Measurements from ENCODE around the gene IMP3.
"Not testable (repeated sequence)": the region's sequence is repeated elsewhere in the genome, so short reads cannot be mapped to it uniquely, and the experiment has no call there.

The IMP3 gene, protein sequence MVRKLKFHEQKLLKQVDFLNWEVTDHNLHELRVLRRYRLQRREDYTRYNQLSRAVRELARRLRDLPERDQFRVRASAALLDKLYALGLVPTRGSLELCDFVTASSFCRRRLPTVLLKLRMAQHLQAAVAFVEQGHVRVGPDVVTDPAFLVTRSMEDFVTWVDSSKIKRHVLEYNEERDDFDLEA

DNA sequence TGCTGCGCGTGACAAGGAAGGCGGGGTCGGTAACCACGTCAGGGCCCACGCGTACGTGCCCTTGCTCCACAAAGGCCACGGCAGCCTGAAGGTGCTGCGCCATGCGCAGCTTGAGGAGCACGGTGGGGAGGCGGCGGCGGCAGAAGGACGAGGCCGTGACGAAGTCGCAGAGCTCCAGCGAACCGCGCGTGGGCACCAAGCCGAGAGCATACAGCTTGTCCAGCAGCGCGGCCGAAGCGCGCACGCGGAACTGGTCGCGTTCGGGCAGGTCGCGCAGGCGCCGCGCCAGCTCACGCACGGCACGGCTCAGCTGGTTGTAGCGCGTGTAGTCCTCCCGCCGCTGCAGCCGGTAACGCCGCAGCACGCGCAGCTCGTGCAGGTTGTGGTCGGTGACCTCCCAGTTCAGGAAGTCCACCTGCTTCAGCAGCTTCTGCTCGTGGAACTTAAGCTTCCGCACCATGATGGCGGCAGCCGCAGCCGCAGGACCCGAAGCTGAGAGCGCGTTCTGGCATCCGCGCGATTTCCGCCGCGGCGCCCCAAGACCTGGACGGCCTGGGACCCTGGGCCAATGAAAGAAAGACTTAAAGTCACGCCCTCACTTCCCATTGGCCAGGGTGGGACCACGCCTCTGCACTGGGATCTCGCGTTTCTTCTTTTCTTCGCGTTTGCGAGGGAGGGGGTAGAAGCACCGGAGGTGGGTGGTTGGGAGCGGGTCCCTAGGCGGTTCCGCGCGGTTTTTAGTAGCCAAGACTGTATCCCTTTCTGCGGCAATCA, at the start of gene IMP3:
Gene IMP3, minus strand, starts transcription at position 516 of the 774 bp plus-strand sequence. Its CDS starts 56 bp downstream, at position 460.
- DNase-seq = peak; percentile 89

DNA sequence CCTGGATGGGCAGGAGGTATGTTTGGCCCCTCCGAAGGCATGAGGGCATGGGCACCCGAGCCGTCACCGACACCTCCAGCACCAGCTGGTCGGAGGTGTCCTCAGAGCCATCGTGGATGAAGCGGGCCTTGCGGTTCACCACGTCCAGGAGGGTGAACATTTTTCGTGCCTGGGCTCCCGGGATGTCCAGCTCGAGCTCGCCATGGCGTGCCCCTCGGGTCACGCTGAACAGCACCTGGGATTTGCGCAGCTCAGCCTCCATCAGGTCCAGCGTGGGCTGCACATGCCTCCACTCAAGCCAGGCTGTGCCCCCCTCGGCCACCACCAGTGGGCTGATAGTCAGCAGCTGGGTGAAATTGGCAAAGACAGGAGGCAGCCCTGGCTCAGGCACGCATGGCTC, 49.4 kb upstream of the IMP3 start:
- DNase-seq = not testable (repeated sequence)

DNA sequence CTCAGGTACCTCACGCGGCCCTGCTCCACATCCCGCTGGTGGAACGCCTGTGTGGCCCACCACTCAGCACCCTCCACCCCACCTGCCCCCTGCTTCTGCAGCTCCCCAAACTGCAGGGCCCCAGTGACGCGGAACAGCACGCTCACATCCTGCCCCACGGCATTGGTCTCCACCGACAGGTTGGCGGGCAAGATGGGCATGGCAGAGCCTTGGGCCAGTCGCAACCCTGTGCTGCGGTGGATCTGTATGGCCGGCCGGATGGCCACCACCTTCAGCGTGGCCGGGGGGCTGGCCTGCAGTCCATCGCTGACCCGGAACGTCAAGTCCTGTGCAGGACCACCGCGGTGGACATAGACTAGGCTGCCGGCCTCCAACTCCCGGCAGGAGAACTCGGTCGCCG, 48.8 kb upstream of the IMP3 start:
- DNase-seq = no peak

DNA sequence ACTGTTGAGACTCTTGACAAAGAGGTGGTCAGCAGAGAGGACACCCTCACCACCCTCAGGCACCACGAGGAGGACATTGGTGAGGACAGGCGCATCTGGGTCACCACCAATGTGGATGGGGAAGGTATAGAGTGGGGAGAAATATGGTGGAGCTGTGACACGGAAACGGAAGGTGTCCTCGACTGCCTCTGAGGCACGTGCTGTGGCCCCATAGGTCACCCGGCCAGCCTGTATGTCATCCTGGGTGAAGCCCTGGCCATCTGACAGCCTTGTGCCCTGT, 48.2 kb upstream of the IMP3 start:
- no peak for DNase-seq

DNA sequence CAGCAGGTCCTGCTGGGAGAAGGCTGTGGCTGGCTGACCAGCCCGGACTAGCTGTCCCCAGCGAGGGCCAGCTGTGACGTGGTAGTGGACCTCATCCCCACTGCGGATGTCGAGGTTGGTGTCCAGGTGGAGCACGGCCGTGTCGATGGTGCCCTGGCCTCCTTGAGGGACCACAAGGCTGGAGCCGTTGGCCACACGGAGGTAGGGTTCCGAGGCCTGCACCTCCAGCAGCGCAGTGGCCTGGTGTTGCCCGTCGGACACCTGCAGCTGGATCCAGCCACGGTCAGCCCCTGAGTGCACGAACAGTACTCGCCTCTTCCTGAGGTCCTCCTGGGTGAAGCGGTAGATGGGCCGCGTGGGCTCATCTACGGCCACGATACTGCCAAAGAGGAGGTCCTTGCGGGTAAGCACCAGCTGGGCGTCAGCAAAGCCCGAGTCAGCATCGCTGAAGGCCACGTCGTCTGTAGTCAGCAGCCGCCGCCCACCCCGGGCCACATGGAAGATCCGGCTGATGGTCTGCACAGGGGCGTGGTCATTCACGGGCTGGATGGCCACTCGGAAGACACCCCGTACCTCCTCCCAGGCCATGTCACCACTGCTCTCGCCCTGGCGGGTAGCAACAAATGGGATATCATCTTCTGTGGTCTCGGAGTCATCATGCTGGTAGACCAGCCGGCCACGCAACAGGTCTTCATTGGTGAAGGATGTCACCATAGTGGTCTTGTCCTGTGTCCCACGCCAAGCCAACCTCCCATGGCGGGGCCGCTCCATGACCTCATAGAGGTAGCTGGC, 47.7 kb upstream of the IMP3 start:
- no peak for DNase-seq

DNA sequence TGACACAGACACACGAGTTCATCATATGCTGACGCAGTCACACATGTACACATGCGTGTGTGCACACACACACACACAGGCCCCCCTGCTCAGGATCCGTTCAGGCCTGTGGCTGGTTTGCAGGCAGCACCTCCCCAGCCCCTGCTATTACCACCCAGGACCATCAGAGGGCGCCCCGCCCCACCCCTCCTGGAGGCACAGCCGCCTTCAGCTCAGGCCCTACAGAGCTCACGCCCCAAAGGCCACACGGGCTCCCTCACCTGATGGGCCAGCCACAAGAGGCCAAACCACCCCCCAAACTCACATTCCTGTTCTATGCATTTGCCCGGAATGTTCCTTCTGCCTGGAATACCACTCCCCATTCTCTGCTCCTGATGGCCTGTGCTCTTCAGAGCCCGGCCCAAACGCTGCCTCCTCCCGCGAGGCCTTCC, 46.2 kb upstream of the IMP3 start:
- not testable (repeated sequence) for DNase-seq

DNA sequence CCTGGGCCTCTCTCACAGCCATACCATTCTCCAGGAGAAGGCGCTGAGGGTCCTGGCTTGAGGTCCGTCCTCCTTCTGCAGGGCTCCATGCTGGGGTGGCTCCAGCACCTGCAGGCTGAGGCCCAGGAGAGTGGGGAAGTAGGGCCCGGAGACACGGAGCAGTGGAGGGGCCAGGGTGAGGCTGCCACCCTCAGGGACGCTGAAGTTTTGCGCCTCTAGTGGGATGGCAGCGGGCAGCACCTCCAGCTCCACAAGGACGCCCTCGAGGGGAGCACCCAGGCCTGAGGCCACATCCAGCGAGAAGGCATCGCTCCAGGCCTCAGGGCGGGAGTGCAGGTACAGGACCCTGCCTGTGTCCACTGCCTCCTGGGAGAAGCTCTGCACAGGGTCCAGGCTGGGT, 45.2 kb upstream of the IMP3 start:
- no peak for DNase-seq

DNA sequence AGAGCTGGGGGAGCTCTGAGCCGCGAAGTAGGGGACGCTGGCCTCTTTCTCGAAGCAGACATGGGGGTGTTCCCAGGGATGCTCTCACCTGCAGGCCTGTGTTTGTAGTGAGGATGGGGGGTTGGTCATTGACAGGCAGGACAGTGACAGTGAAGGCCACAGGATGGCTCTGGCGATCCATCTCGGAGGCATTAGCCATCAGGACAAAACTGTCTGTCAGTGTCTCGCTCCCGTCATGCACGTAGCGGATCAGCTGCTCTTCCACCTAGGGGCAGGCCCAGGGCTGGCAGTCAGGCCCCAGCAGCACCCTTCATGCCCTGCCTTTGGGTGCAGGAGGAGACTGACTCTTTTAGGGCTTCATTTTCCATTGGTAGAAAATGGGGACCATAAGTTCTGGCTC, 44.6 kb upstream of the IMP3 start:
- DNase-seq = no peak

DNA sequence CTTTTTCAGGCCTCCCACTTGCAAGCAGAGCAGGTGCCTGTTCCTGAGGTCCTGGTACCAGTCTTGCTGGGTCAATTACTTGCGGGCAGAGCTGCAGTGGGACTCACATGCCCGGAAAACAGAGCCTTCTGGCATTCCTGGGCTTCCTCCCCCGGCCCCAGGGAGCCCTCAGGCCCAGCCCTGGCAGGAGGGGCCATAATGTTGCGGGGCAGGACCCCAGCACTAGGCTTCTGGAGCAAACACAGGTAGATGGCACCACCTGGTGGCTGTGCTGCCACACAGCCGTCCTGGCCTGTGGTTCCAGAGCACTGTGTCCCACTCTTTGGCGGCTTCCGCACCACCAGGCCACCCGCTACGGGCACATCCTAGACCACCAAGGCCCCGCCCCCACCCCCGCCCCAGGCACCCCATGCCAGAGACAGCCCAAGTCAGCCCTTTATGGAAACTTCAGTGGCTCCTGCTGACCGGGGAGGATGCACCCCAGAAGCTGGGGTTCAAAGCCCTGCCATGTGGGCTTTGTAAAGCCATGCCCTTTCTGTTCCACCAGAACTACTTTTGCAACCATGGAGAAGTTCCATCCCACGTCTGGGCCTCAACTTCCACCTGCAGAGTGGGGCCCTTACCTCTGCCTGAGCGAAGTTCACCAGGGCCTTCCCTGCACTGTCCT, 43.8 kb upstream of the IMP3 start:
- DNase-seq = not testable (repeated sequence)

DNA sequence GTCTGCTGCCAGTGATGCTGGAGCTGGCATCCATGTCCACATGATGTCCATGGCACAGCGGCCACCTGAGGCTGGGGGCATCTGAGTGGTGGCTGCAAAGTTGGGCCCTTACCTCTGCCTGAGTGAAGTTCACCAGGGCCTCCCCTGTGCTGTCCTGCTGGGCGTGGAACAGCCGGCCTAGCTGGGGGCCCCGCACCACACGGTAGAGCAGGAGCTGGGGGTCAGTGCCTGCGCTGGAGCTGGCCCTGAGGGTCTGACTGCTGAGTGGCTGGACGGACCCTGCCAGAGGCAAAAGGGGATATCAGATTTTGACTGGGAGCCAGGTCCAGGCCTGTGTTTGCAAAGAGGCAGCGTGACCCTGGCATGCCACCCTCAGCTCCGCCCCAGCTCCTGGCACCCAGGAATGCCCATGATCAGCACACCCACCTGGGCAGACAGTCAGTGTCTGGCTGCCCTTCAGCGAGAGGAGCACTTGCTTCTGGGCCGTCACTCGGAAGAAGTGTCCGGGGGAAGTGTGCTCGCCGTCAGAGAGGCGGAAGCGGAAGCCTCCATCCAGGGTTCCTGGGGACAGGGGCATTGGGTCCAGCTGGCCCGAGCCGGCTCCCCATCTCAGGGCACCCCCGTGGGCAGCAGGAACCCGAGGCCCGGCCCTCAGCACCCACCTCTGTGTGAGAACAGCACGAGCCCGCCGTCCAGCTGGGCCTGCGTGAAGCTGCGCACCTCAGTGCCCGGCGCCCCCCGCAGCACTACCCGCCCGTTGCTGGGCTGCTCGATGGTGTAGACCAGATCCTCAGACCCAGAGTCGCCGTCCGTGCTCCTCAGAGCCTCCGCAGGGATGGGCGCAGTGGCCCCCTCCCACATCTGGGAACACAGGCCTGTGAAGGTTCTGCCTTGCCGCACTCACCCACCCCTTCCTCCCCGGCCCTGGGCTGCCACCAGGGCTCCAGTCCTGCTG, 42.4 kb upstream of the IMP3 start:
- no peak for DNase-seq

DNA sequence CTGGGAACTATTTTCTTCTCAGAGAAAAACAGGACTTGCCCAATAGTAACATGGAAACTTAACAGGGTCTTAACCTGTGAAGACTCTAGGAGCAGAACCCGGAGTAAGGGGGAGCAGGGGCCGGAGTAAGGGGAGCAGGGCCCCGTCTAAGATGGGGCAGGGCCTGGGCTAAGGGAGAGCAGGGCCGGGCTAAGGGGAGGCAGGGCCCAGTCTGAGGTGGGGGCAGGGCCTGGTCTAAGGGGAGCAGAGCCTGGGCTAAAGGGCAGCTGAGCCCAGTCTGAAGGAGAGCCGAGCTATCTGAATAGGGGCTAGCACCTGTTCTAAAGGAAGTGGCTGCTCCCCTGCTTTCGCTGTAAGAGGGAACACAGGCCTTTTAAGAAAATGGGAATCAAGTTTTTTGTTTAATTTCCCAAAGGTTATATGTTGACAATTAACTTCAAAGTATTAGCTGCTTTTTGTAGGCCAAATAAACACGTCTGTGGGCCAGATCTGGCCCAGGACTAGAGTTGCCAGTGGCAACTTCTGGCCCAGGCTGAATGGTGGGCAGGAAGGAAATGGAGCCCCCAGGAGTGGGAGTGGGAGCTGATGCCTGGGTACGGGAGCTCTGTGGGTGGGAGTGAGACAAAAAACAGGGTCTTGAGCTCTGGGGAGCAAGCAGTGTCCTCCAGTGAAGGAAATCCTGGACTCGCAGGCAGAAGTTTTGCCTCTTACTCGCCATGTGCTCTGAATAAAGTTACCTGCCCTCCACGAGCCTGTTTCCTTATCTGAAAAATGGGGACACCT, 40.2 kb upstream of the IMP3 start:
- no peak for DNase-seq

DNA sequence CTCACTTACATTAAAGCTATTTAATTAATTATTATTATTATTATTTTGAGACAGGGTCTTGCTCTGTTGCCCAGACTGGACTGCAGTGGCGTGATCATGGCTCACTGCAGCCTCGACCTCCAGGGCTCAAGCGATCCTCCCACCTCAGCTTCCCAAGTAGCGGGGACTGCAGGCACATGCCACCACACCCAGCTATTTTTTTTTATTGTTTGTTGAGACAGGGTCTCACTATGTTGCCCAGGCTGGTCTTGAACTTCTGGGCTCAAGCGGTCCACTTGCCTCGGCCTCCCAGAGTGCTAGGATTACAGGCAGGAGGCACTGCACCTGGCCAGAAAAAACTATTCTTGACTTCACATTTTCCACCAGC, 38.3 kb upstream of the IMP3 start:
- DNase-seq = not testable (repeated sequence)

DNA sequence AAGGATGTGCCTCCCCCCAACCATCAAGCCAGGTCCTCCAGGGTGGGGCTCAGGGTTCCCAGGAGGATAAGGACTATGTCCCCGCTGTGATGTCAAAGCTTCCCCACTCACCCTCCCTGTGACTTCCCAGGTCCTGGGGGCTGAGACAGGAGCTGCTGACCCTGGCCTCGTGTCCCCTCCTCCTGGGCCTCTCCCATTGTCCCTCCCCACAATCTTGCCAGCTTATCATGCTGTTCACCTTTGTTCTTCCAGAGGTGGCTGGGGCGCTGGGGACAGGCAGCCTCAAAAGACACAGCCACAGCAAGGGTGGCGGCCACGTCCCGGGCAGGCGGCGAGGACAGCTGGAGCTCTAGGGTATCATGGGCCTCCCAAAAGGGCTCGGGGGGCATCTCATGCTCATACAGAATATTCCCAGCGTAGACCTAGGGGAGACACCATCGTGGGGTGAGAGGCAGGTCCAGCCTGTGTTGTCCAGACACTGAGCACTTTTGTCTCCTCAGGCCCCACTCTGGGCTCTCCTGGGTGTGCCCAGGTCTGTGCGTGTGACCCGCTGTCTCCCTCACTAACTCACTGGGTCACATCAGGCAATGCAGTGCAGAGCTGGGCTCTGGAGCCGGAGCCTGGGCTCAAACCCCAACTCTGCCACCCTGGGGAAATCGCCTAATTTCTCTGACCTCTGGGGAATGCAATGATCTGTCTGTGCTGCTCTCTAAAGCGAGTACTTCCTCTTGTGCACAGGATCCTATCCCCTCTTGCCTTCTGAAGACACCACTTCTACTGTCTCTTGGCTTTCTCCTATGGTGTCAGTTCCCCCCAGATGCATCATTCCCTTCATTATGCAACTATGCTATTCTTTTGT, 37.7 kb upstream of the IMP3 start:
- DNase-seq = no peak

DNA sequence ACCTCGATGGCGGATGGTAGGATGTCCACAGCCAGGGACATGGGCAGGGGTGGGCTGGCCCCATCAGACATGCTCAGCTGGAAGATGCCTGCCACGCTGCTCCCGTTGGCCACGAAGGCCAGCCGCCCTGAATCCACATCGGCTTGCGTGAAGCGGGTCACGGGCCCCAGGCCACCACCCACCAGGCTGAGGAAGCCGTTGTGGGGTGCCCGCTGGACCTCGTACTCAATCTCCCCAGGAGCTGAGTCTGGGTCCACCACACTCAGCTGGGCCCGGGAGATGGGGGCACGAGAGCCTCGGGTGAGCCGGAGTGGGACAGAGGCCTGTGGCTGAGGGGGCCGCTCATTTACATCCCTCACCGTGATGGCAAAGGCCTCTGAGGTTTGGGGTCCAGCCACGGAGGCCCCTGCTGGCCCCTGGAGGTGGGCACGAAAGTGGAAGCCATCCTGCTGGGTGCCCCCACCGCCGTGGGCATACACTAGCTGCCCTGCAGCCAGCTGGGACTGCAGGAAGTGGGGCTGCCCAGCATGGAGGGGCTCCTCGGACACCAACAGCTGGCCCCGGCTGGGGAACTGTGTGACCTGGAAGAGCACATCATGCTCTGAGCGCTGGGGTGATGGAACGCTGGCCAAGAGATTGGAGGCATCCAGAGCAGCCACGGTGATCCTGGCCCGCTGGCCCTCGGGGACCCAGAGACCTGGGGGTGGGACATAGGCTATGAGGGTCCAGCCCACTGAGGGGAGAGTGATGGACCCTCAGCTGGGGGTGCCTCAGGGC, 36.9 kb upstream of the IMP3 start:
- DNase-seq = no peak

DNA sequence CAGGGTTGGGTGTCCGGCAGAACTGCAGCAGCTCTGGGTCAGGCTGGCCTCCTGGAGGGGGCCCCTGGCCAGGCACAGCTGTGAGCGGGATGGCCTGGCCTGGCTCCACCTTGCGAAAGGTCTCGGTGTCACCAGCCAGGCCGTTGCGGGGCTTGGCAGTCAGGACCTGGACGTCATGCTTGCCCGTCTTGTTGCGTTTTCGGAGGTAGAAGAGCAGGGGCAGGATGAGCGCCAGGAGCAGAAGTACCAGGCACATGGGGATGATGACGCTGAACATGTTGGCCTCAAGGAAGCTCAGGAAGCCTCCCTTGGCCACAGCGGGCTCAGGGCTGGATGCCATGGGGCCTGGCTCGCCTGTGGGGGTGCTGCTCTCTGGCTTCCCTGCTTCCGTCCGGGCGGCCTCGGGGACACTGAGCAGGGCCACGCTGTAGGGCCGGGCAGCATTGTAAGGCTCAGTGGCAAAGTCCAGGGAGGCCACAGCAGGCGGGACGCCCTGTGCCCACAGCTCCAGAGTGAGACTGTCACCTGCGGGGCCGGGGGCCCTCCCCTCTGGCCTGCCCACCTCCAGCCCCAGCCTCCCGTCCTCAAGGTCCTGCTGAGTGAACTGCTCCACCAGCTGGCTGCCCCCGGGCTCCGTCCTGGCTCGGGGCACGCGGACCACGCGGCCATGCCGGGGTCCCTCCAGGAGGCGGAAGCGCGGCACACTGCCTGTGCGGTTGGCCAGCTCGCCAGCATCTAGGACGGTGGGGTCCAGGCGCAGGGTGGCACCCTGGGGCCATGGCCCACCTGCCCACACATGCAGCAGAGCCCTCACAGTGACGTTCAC, 35.8 kb upstream of the IMP3 start:
- DNase-seq = no peak

DNA sequence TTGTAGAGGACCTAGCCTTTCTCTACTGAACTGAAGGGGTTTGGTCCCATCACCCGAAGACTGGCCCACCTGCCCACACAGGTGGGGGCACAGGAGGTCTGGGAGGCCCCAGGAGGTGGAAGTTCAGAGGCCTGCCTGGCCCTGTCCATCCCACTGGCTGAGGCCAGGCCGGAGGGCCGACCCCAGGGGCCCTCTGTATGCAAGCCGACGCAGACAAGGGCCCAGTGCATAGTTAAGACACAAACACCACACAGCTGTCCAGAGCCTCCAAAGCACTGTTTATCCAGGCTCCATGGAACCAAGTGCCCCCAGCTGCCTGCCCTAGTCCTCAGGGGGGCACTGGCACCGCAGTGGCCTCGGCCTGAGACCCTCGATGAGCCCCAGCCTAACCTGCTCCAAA, 34.3 kb upstream of the IMP3 start:
- no peak for DNase-seq

DNA sequence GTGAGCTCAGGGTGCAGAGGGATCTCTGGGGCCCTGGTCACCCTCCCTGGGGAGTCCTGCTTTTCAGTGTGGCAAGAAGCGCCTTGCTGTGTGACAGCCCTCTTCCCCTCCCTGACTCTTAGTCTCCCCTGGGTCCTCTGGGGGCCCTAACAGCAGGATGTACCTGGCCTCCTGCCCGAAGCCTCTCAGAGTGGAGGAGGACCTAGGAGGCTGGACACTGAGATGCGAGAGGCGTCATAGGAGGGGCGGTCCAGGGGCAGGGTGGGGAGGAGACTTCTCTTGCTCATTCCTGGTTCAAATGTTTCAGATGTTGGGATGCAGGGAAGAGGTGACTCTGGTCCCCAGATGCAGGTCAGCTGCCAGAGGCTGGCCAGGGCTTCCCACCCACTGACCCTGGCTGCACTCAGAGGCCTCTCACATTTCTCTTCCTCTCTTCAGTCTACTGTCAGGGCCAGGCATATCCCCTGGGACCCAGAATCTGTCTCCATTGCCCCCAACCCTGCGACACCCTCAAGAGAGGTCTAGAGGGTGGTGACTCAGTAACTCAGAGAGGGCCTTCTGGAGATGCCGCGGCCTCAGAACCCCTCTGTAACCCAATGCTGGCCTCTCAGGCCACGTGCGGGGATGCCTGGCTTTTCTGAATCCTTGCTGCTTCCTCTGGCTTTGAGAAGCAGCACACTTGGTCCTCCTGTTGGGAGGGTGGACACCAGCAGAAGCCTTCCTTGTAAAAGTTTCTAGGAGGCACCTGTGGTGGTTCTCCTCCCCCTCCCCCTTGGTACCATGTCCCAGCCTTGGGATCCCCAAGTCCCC, 33.6 kb upstream of the IMP3 start:
- no peak for DNase-seq

Data from DMS79 (cell line).